ENCODE results near the gene RRP1. TPM values are rescaled to one million over a fixed set of nuclear protein-coding genes. Genes with fewer than 3 reads are reported as not detected.

RRP1 gene
- total RNA-seq, 4 donors from 2014 or later = 11.0 to 20.1 (median 18.7) TPM

- no peak overlapping the region for H3K4me3 ChIP-seq (replicated peaks in 1 of 3)
- H3K27me3 ChIP-seq = no peaks in the 10 kb centered on the region
- no peaks in the 10 kb centered on the region for H3K4me1 ChIP-seq
- DNase-seq = no peak
- TF ChIP-seq CTCF (IDR thresholded peaks at IDR 0.05) = no peak
- no peak for TF ChIP-seq POLR2A (IDR thresholded peaks at IDR 0.05)
- no peak overlapping the region for H3K27ac ChIP-seq
- H3K9me3 ChIP-seq = no peaks in the 10 kb centered on the region
- peaks cover 61 to 83% of the 10 kb centered on the region in 2 donors for H3K36me3 ChIP-seq
- intact Hi-C loops (cut with DNase I) = no loop called here
- WGBS, 2 donors = 88 to 93% methylated on average over 7 to 18 of the region's 19 CpGs
Observed at GRCh38 chr21:43797415-43797814, 8.0 kb downstream of the RRP1 start.

GRCh38 chr21:43797925-43798715 lies 8.7 kb downstream of the RRP1 start:
- Histone ChIP-seq H3K27me3 (no peaks in the 10 kb centered on the region), H3K4me1 (no peaks in the 10 kb centered on the region), H3K9me3 (no peaks in the 10 kb centered on the region), H3K36me3 (peaks cover 61 to 78% of the 10 kb centered on the region in 2 donors), H3K4me3 (replicated peaks in 1 of 3) (no peak overlapping the region), H3K27ac (no peak overlapping the region)
- TF ChIP-seq CTCF (IDR thresholded peaks at IDR 0.05) (no peak), POLR2A (IDR thresholded peaks at IDR 0.05) (no peak)
- 92 to 97% methylated on average over 30 of the region's 30 CpGs for WGBS, 2 donors
- intact Hi-C loops (cut with DNase I) = no loop called here
- no peak for DNase-seq

- H3K27ac ChIP-seq = no peak overlapping the region
- TF ChIP-seq POLR2A (IDR thresholded peaks at IDR 0.05) (no peak), CTCF (IDR thresholded peaks at IDR 0.05) (no peak)
- H3K4me3 ChIP-seq (replicated peaks in 1 of 3) = no peak overlapping the region
- WGBS, 2 donors = 88 to 93% methylated on average over 17 to 18 of the region's 19 CpGs
- no peaks in the 10 kb centered on the region for H3K9me3 ChIP-seq
- no peaks in the 10 kb centered on the region for H3K27me3 ChIP-seq
- H3K4me1 ChIP-seq = no peaks in the 10 kb centered on the region
- no peak for DNase-seq
- intact Hi-C loops (cut with DNase I) = no loop called here
- H3K36me3 ChIP-seq = peaks cover 60 to 78% of the 10 kb centered on the region in 2 donors
Observed at GRCh38 chr21:43799301-43799840, 10.0 kb downstream of the RRP1 start.

- no peaks in the 10 kb centered on the region for H3K9me3 ChIP-seq
- no peak for TF ChIP-seq CTCF (IDR thresholded peaks at IDR 0.05)
- no peak for TF ChIP-seq POLR2A (IDR thresholded peaks at IDR 0.05)
- peaks cover 60 to 77% of the 10 kb centered on the region in 2 donors for H3K36me3 ChIP-seq
- WGBS, 2 donors = 98 to 100% methylated on average over 5 to 12 of the region's 17 CpGs
- H3K27me3 ChIP-seq = no peaks in the 10 kb centered on the region
- no peak overlapping the region for H3K4me3 ChIP-seq (replicated peaks in 1 of 3)
- no peak overlapping the region for H3K27ac ChIP-seq
- intact Hi-C loops (cut with DNase I) = no loop called here
- H3K4me1 ChIP-seq = peaks cover 0 to under 1% of the 10 kb centered on the region in 2 donors
- DNase-seq = no peak
Observed at GRCh38 chr21:43800124-43800523, 10.7 kb downstream of the RRP1 start.

DNA sequence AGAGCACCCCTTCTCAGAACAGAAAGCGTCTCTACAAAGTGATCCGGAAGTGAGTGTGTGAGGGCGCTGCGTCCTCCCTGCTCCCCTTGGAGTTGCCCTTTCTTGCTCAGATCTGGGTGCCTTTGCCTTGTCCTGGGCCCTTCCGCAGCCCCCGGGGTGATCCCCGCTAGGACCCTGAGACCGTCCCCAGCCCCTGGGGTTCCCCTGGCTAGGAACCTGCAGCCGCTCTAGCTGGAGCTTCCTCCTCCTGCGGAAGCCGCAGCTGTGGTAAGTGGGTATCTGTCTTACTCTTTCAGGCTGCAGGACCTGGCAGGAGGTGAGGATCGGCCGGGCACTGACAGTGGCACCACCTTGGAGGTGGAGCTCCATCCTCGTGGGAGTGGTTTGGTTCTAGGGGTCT lies 11.2 kb downstream of the RRP1 start:
- H3K4me1 ChIP-seq = peaks cover 0 to 4% of the 10 kb centered on the region in 2 donors
- WGBS, 2 donors = 94 to 96% methylated on average over 12 to 14 of the region's 14 CpGs
- H3K9me3 ChIP-seq = no peaks in the 10 kb centered on the region
- DNase-seq = no peak
- TF ChIP-seq POLR2A (IDR thresholded peaks at IDR 0.05) = no peak
- no peak for TF ChIP-seq CTCF (IDR thresholded peaks at IDR 0.05)
- no peak overlapping the region for H3K4me3 ChIP-seq (replicated peaks in 1 of 3)
- H3K27me3 ChIP-seq = no peaks in the 10 kb centered on the region
- H3K27ac ChIP-seq = no peak overlapping the region
- intact Hi-C loops (cut with DNase I) = no loop called here
- peaks cover 58 to 74% of the 10 kb centered on the region in 2 donors for H3K36me3 ChIP-seq
